ENCODE results near the gene NR5A2.

Gene NR5A2

GRCh38 chr1:200226268-200226968 is 198.9 kb downstream of the NR5A2 start:
- TF ChIP-seq POLR2AphosphoS5 (IDR thresholded peaks at IDR 0.05; ENCODE audit: low read depth, low read length) (no peak), SIN3A (IDR thresholded peaks at IDR 0.05; ENCODE audit: borderline replicate concordance, insufficient read depth, low read length) (no peak), REST (IDR thresholded peaks at IDR 0.05; ENCODE audit: insufficient read depth in 1 of 2, low read depth in 2 of 2, low read length in 2 of 2) (no peak), FOXP2 (optimal IDR thresholded peaks at IDR 0.05; ENCODE audit: borderline replicate concordance, extremely low read depth, extremely low read length, insufficient read depth) (no peak), TAF1 (IDR thresholded peaks at IDR 0.05; ENCODE audit: borderline replicate concordance, insufficient read depth, low read length) (no peak)

DNA sequence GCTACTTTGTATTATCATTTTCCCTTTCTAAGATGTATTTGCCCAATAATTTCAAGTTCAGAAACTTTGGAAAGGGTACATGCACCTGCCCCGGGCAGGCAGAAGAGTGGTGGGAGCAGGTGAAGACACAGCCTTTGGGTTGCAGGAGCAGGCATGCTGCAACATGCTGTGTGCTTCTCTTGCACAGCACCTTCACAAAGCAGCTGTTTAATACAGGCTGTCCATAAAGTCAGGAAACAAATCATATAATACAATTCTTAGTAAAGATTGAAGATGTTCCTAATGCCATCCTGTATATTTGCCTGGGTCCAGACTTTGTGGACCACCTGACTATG is 199.4 kb downstream of the NR5A2 start:
- TF ChIP-seq TAF1 (IDR thresholded peaks at IDR 0.05; ENCODE audit: borderline replicate concordance, insufficient read depth, low read length) (no peak), POLR2AphosphoS5 (IDR thresholded peaks at IDR 0.05; ENCODE audit: low read depth, low read length) (no peak), REST (IDR thresholded peaks at IDR 0.05; ENCODE audit: insufficient read depth in 1 of 2, low read depth in 2 of 2, low read length in 2 of 2) (no peak), FOXP2 (optimal IDR thresholded peaks at IDR 0.05; ENCODE audit: borderline replicate concordance, extremely low read depth, extremely low read length, insufficient read depth) (no peak), SIN3A (IDR thresholded peaks at IDR 0.05; ENCODE audit: borderline replicate concordance, insufficient read depth, low read length) (no peak)

Data from PFSK-1 (cell line).